Measurements from ENCODE around the gene DCLRE1B.
A peak's percentile ranks its signal among the peaks of the same experiment; 100 is the strongest.

The DCLRE1B gene

GRCh38 chr1:113903501-113904292 lies 1.4 kb upstream of the DCLRE1B start:
- H3K9me3 ChIP-seq (ENCODE audit: insufficient read depth, low read length): no peaks in the 10 kb centered on the region
- H3K4me1 ChIP-seq (ENCODE audit: low read length): peaks cover 9% of the 10 kb centered on the region
- H3K4me2 ChIP-seq (ENCODE audit: low read length): peak overlapping the region; percentile 94
- H3K79me2 ChIP-seq (ENCODE audit: low read length): peaks cover 35% of the 10 kb centered on the region
- peak overlapping the region; percentile 73 for H3K9ac ChIP-seq (ENCODE audit: low read length)
- peak overlapping the region; percentile 92 for H3K4me3 ChIP-seq (ENCODE audit: low read length)
- TF ChIP-seq CTCF (IDR thresholded peaks at IDR 0.05; ENCODE audit: low read depth, low read length) (no peak), EZH2phosphoT487 (IDR thresholded peaks at IDR 0.05; ENCODE audit: low read depth) (no peak)
- H3K27me3 ChIP-seq (ENCODE audit: low read depth, low read length): no peaks in the 10 kb centered on the region
- peak overlapping the region; percentile 73; the same call in 1 of the 2 replicates for H2AFZ ChIP-seq (ENCODE audit: low read depth, low read length)
- no peaks in the 10 kb centered on the region for H4K20me1 ChIP-seq (ENCODE audit: insufficient read depth, low read length)
- peak overlapping the region; percentile 72 for H3K27ac ChIP-seq (ENCODE audit: low read length)
- peaks cover 5% of the 10 kb centered on the region for H3K36me3 ChIP-seq (replicated peaks; ENCODE audit: low read depth, low read length)

DNA sequence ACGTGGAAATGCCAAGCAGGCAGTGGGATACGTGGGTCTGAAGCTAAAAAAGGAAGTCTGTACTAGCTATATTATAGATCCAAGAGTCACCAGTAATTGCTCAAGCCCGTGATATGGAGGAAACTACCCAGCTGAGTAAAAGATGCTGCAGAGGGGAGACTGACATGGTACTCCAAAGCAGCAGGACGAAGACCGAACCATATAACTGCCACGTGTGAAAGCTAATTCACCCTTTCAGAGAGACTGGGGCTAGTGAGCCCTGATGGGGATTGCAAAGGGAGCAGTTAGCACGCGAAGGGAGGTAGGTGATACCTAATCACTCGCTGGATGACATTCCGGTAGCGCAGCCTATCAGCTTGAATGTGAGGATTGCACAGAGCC lies 843 bp upstream of the DCLRE1B start:
- Histone ChIP-seq H2AFZ (ENCODE audit: low read depth, low read length) (peak overlapping the region; percentile 73), H3K4me2 (ENCODE audit: low read length) (peak overlapping the region; percentile 94), H3K4me3 (ENCODE audit: low read length) (peak overlapping the region; percentile 92), H3K27me3 (ENCODE audit: low read depth, low read length) (no peaks in the 10 kb centered on the region), H3K27ac (ENCODE audit: low read length) (peak overlapping the region; percentile 72), H4K20me1 (ENCODE audit: insufficient read depth, low read length) (no peaks in the 10 kb centered on the region), H3K4me1 (ENCODE audit: low read length) (peaks cover 9% of the 10 kb centered on the region), H3K9ac (ENCODE audit: low read length) (peak overlapping the region; percentile 73), H3K79me2 (ENCODE audit: low read length) (peaks cover 35% of the 10 kb centered on the region), H3K9me3 (ENCODE audit: insufficient read depth, low read length) (no peaks in the 10 kb centered on the region), H3K36me3 (replicated peaks; ENCODE audit: low read depth, low read length) (peaks cover 2% of the 10 kb centered on the region)
- no peak for TF ChIP-seq EZH2phosphoT487 (IDR thresholded peaks at IDR 0.05; ENCODE audit: low read depth)
- no peak for TF ChIP-seq CTCF (IDR thresholded peaks at IDR 0.05; ENCODE audit: low read depth, low read length)

DNA sequence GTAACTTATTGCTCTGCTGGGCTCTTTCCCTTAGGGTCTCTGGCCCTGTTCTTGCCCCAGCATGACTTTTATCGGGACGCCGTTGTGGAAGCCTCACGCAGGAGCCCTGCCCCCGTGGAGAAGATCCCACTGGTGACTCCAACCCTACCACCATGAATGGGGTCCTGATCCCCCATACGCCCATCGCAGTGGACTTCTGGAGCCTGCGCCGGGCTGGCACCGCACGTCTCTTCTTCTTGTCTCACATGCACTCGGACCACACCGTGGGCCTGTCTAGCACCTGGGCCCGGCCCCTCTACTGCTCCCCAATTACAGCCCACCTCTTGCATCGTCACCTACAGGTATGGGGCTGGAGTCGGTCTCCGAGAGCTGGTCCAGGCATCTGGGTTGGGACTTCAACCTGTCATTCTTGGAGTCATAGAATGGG lies 322 bp downstream of the DCLRE1B start:
- Histone ChIP-seq H3K9me3 (ENCODE audit: insufficient read depth, low read length) (no peaks in the 10 kb centered on the region), H2AFZ (ENCODE audit: low read depth, low read length) (peak overlapping the region; percentile 35), H4K20me1 (ENCODE audit: insufficient read depth, low read length) (no peaks in the 10 kb centered on the region), H3K4me3 (ENCODE audit: low read length) (peak overlapping the region; percentile 92), H3K79me2 (ENCODE audit: low read length) (peaks cover 35% of the 10 kb centered on the region), H3K4me1 (ENCODE audit: low read length) (peaks cover 9% of the 10 kb centered on the region), H3K4me2 (ENCODE audit: low read length) (peak overlapping the region; percentile 81), H3K9ac (ENCODE audit: low read length) (peak overlapping the region; percentile 78), H3K27ac (ENCODE audit: low read length) (peak overlapping the region; percentile 51), H3K27me3 (ENCODE audit: low read depth, low read length) (no peaks in the 10 kb centered on the region), H3K36me3 (replicated peaks; ENCODE audit: low read depth, low read length) (no peaks in the 10 kb centered on the region)
- TF ChIP-seq EZH2phosphoT487 (IDR thresholded peaks at IDR 0.05; ENCODE audit: low read depth): no peak
- no peak for TF ChIP-seq CTCF (IDR thresholded peaks at IDR 0.05; ENCODE audit: low read depth, low read length)

DNA sequence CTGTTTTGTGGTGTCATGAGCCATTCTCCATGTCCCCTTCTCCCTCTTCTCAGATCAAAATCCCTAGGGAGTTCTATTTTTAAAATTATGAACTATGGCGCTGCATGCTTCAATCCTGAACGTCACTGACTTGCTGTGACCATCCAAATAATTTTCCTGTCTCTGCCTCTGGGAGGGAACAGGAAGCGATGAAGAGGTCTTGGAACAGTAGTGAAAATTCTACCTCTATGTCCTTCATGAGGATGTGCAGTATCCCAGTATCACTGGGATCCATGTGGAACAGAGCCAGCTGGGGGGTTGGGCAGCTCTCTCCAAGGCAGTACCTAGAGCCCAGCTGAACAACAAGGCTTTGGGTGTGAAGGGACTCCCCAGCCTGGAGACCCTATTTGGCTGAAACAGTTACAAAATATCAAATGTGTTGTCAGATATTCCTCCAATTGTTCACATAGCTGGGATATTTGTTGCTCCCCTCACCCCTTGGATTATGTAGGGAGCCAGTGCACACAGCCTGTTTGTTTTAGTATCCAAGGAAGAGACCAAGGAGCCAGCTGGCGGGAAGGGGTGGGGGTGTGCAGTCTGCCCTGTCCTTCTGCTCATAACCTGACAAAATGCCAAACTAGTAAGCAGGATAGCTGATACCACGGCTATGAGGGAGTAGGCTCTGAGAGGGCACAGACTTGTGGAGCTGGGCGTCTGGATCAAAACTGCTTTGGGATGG lies 7.6 kb downstream of the DCLRE1B start:
- no peaks in the 10 kb centered on the region for H3K27me3 ChIP-seq (ENCODE audit: low read depth, low read length)
- no peaks in the 10 kb centered on the region for H4K20me1 ChIP-seq (ENCODE audit: insufficient read depth, low read length)
- H3K27ac ChIP-seq (ENCODE audit: low read length): no peak overlapping the region
- H3K9me3 ChIP-seq (ENCODE audit: insufficient read depth, low read length): no peaks in the 10 kb centered on the region
- no peak for TF ChIP-seq EZH2phosphoT487 (IDR thresholded peaks at IDR 0.05; ENCODE audit: low read depth)
- no peak for TF ChIP-seq CTCF (IDR thresholded peaks at IDR 0.05; ENCODE audit: low read depth, low read length)
- H3K79me2 ChIP-seq (ENCODE audit: low read length): no peaks in the 10 kb centered on the region
- H3K4me1 ChIP-seq (ENCODE audit: low read length): no peaks in the 10 kb centered on the region
- H3K9ac ChIP-seq (ENCODE audit: low read length): no peak overlapping the region
- H3K36me3 ChIP-seq (replicated peaks; ENCODE audit: low read depth, low read length): peaks cover 2% of the 10 kb centered on the region
- H2AFZ ChIP-seq (ENCODE audit: low read depth, low read length): no peak overlapping the region
- H3K4me2 ChIP-seq (ENCODE audit: low read length): no peak overlapping the region
- H3K4me3 ChIP-seq (ENCODE audit: low read length): no peak overlapping the region
